GM12801 (cell line): ENCODE measurements around the gene SLA2.

Source experiments
- TF ChIP-seq, protein P1 (sequence below): IDR thresholded peaks from one replicate; pipeline ENCODE4 v1.5.1; 2011; ENCODE audit warnings: control low read depth; ENCODE audit not compliant: insufficient read length; ENCODE audit errors: extremely low read depth

SLA2 gene

DNA sequence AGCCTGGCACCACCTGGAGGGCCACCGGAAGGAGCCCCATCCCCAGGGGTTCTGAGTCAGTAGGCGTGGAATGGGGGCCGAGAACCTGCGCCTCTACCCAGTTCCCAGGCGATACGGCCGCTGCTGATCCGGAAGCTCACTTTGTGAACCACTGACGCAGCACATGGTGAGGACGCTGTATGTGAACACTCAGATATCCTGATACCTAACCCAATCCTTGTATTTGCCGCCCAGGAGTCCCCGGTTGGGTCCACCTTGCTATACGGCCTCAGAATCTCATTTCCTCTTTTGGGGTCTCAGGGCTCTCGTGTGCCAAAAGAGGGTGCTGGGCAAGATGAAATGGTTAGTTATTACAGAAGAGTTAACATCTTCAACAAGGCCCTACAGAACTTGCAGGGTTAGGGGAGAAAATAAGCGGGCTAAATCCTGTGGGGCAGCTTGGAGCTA is 41.0 kb downstream of the SLA2 start:
- TF ChIP-seq, protein P1, sequence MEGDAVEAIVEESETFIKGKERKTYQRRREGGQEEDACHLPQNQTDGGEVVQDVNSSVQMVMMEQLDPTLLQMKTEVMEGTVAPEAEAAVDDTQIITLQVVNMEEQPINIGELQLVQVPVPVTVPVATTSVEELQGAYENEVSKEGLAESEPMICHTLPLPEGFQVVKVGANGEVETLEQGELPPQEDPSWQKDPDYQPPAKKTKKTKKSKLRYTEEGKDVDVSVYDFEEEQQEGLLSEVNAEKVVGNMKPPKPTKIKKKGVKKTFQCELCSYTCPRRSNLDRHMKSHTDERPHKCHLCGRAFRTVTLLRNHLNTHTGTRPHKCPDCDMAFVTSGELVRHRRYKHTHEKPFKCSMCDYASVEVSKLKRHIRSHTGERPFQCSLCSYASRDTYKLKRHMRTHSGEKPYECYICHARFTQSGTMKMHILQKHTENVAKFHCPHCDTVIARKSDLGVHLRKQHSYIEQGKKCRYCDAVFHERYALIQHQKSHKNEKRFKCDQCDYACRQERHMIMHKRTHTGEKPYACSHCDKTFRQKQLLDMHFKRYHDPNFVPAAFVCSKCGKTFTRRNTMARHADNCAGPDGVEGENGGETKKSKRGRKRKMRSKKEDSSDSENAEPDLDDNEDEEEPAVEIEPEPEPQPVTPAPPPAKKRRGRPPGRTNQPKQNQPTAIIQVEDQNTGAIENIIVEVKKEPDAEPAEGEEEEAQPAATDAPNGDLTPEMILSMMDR: no peak

DNA sequence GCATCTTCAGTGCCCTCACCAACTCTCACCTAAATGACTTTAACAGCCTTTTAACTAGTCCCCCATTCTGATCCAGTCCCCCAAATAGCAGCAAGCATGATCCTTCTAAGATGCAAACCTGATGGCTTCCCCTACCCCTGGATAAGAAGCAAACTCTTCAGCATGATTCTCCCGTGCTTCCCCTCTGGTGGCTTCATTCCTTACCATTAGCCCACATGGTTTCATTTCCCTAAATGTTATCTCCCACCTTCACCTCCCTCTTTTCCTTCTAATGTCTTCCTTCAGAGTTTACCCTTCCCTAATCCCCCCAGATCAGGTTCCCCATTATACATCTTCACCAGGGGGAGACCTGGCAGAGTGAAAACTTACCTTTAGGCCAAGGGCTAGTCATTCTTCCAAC is 44.5 kb downstream of the SLA2 start:
- TF ChIP-seq, protein P1: no peak

DNA sequence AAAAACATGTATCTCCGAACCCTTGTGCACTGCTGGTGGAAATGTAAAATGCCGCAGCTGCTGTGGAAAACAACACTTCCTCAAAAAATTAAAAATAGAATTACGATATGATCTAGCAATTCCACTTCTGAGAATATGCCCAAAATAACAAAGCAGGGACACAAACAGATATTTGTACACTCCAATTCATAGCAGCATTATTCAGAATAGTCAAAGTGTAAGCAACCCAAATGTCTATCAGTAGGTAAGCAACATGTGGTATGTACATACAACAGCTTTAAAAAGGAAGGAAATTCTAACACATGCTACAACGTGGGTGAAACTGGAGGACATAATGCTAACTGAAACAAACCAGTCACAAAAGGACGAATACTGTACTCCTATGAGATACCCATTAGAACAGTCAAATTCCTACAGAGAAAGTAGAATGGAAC is 46.1 kb downstream of the SLA2 start:
- TF ChIP-seq, protein P1: no peak

DNA sequence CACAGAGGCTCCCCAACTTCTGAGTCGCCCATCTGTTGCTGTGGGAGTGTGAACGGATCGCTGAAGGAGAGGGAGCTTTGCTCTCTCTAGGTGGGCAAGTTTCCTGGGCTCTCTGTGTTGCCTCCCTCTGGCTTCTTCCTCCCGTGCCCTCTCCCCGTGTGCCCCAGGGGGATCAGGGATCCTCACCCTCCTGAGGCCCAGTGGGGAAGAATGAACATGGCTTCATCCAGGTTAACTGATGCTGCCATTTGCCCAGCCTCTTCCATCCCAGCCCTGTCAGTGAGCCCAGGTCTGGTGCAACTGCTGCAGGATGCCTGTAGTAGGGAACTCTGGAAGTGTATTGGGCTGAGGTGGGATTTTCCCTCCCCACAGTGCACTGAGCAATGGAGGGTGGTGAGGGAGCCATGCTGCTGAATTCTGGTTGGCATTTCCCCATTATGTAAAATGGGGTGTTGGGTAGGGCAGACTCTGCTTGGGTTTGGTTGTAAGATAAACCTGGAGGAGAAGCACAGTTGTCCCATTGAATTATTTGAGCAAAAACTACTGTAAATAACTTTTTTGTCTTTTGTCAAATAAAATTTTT is 52.6 kb downstream of the SLA2 start:
- TF ChIP-seq, protein P1: no peak

DNA sequence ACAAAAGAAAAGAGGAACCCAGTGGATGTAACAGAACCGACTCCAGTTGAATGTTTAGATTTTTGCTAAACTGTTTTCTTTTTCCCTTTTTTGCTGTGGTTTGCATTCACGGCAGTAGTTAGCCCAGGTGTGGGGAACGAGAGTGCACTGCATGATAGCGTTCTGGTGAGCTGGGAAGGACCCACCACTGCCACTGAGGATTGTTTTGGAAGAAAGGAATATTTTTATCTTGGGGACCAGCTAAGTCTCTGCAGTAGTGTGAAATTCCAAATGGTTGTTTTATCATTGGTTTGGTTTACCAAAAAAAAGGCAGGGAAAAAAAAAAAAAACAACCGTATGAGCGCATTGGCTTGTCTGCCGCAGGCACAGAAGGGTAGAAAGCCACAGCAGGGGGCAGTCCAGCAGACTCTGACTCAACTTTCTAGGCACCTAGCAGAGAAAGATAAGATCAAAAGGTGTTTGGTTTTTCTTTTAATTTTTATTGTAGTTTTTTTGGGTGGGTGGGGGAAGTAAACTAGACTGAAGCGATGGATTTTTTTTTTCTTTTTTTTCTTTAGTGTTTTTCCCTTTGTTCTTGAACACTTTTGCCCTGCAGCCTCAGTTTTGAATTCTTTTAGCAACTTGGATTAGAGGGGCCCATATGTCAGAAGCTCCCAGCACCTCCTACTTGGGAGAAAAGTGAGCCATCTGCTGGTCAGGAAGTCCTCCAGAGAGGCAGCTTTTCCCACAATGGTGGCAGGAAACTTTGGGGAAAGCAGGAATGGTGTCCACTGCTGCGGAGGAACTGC is 53.9 kb downstream of the SLA2 start:
- TF ChIP-seq, protein P1: no peak

DNA sequence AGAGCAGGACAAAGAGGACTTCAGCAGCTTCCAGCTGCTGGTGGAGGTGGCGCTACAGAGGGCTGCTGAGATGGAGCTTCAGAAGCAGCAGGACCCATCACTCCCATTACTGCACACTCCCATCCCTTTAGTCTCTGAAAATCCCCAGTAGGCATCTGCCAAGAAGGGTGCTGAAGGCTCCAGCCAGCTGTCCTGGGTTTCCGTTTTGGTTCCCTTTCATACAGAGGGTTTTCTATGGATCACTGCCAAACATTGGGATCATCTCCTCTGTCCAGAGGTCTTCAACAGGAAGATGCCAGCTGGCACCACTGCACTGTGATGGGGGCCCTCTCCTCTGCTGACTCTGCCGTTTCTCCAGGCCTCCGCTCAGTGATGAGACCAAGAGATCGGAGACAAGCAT is 54.7 kb downstream of the SLA2 start:
- TF ChIP-seq, protein P1: no peak

DNA sequence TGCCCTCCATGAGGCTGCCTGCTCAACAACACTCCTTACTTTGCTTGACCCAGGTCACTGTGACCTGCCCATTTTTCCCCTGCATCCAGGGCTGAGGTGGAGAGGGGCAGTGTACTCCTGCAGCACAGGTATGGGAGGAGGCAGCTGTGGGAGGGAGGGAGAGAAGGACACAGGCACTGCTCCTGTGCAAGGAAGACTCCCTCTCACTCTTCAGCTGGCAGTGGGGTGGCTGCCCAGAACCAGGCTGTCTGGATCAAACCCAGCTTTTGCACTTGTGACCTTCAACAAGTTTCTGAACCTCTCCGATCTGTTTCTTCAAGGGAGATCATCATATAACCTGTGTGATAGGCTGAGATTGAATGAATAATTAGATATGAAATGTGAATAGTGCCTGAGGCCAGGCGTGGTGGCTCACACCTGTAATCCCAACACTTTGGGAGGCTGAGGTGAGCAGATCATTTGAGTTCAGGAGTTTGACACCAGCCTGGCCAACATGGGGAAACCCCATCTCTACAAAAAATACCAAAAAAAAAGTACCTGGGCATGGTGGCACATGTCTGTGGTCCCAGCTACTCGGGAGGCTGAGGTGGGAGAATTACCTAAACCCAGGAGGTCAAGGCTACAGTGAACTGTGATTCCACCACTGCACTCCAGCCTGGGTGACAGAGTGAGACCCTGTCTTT is 58.5 kb downstream of the SLA2 start:
- TF ChIP-seq, protein P1: no peak
